Subcutaneous adipose tissue (tissue), 4 donors: Measurements from ENCODE around the gene LMLN. TPM values are rescaled to one million over a fixed set of nuclear protein-coding genes. Genes with fewer than 3 reads are reported as not detected.

Source experiments
- CTCF ChIP-seq: fragments of 450-650 bp; IDR thresholded peaks from one replicate; pipeline ENCODE4 v1.5.1; 2016; ENCODE audit warnings: low read depth, mild to moderate bottlenecking, control low read depth, antibody characterized with exemption, moderate library complexity
- small RNA-seq: library from RNA; depleted of rRNA; stranded (forward); fragments of <200 nt; gene quantifications from one replicate; pipeline ENCODE3, GENCODE V24; 2016
- total RNA-seq, 4 donors: library from RNA; depleted of rRNA; stranded (reverse); fragments of >200 nt; gene quantifications; one replicate each; pipeline ENCODE4 v1.1.0, GENCODE V29; 2016

The LMLN gene
- total RNA-seq, 4 donors from 2014 or later = 2.3 to 8.0 (median 6.6) TPM

- no peak for TF ChIP-seq CTCF
These were observed 132.3 kb downstream of the LMLN start for GRCh38 chr3:198092276-198092675.

GRCh38 chr3:198093112-198093679, 133.2 kb downstream of the LMLN start:
- no peak for TF ChIP-seq CTCF

Small RNA genes within 50 kb of the gene (small RNA-seq; reads per million reads assigned to genes)
- gene RNU6-621P = not detected
- gene RNU6-821P = not detected

Other genes with a start within 250 kb of the LMLN start
- gene RUBCN, start 223.3 kb upstream of the LMLN start, total RNA-seq = 10 to 100 TPM; 24.0 to 63.7 (median 43.4) TPM
- gene FYTTD1, start 210.3 kb upstream of the LMLN start, total RNA-seq = 10 to 100 TPM; 48.4 to 52.0 (median 50.7) TPM
- gene LRCH3, start 169.0 kb upstream of the LMLN start, total RNA-seq = 10 to 100 TPM; 44.4 to 60.5 (median 51.5) TPM
- 100 to 1,000 TPM; 578 to 880 (median 646) TPM for gene RPL35A, start 10.0 kb upstream of the LMLN start, total RNA-seq